Transverse colon (tissue), 4 donors: ENCODE measurements around the gene CEP250. TPM values are rescaled to one million over a fixed set of nuclear protein-coding genes. Genes with fewer than 3 reads are reported as not detected.
"Not testable (repeated sequence)": the region's sequence is repeated elsewhere in the genome, so short reads cannot be mapped to it uniquely, and the experiment has no call there.

Experiments used
- DNase-seq: peaks from one replicate; pipeline ENCODE4 v3.0.0-alpha.2; 2019
- H3K27ac ChIP-seq, 4 donors: fragments of 200-600 bp; sonication (generic); 2 replicates each; pipeline ENCODE4 v1.5.1; 2016 to 2018; ENCODE audit warnings: inconsistent platforms in 4 of 4
- H3K27me3 ChIP-seq: fragments of 200-600 bp; sonication (generic); 2 replicates; pipeline ENCODE4 v1.5.1; 2017; ENCODE audit warnings: inconsistent platforms
- H3K36me3 ChIP-seq, 4 donors: fragments of 200-600 bp; sonication (generic); 2 replicates each; pipeline ENCODE4 v1.5.1; 2017 to 2019; ENCODE audit warnings: inconsistent platforms in 4 of 4
- H3K4me1 ChIP-seq, 4 donors: fragments of 200-600 bp; sonication (generic); 2 replicates each; pipeline ENCODE4 v1.5.1; 2017 to 2020; ENCODE audit warnings: inconsistent platforms in 4 of 4
- H3K4me3 ChIP-seq, 4 donors: fragments of 200-600 bp; sonication (generic); 1 replicate in 1 of 4; 2 replicates in 3 of 4; pipeline versions ENCODE4 v1.5.1 to v1.6.1; 2017 to 2019; ENCODE audit warnings: inconsistent platforms in 4 of 4
- H3K9me3 ChIP-seq, 2 donors: fragments of 200-600 bp; sonication (generic); 2 replicates each; pipeline ENCODE4 v1.5.1; 2017 to 2019; ENCODE audit warnings: inconsistent platforms in 2 of 2
- CTCF ChIP-seq, 5 experiments: fragments of 200-600 bp in 3 of 5; fragments of 450-650 bp in 2 of 5; sonication (generic) in 3 of 5; IDR thresholded peaks; 1 replicate in 2 of 5; 2 replicates in 3 of 5; pipeline ENCODE4 v1.5.1; 2016 to 2017; ENCODE audit warnings: antibody characterized with exemption in 5 of 5, inconsistent platforms in 3 of 5, mild to moderate bottlenecking in 2 of 5, moderate library complexity in 1 of 5
- EP300 ChIP-seq: sonication (generic); formaldehyde crosslinking; IDR thresholded peaks from one replicate; pipeline ENCODE4 v1.6.1; 2017; ENCODE audit warnings: antibody characterized with exemption, low read depth
- POLR2A ChIP-seq: fragments of 450-650 bp; IDR thresholded peaks from one replicate; pipeline ENCODE4 v1.6.1; 2016; ENCODE audit warnings: antibody characterized with exemption, mild to moderate bottlenecking, moderate library complexity
- POLR2AphosphoS5 ChIP-seq, 3 donors: sonication (generic); formaldehyde crosslinking; IDR thresholded peaks; one replicate each; pipeline ENCODE4 v1.6.1; 2016; ENCODE audit warnings: antibody characterized with exemption in 3 of 3
- WGBS, 2 donors: methylation state at CpG; one replicate each; pipeline ENCODE4 v1.1.5; 2018; ENCODE audit warnings: low coverage in 1 of 2; 5-methylcytosine and 5-hydroxymethylcytosine counted together
- in situ Hi-C, 4 donors: fragments of 200-750 bp; cut with MboI; loops; one replicate each; pipeline versions ENCODE4 v1.15.0 to v1.15.1; 2017; ENCODE audit warnings: low sequenced_read_pairs in 3 of 4, low pct_ligation_motif_present in 1 of 4, low pct_unique_long_range_greater_than_20kb in 1 of 4
- intact Hi-C: fragments of 100-400 bp; cut with DNase I; formaldehyde crosslinking; loops from one replicate; pipeline ENCODE4 v1.15.1; 2023; ENCODE audit warnings: low total_unique reads
- total RNA-seq, 4 donors: library from RNA; depleted of rRNA; stranded (reverse); fragments of >200 nt; gene quantifications; one replicate each; pipeline ENCODE4 v1.1.0, GENCODE V29; 2016

CEP250 gene
- total RNA-seq, 4 donors from 2014 or later: 22.8 to 38.6 (median 28.7) TPM

- in situ Hi-C loops (no loop called here), intact Hi-C loops (no loop called here)
- TF ChIP-seq POLR2AphosphoS5 (IDR thresholded peaks at IDR 0.05) (peak; percentile 27 to 75 (median 61)), CTCF (IDR thresholded peaks at IDR 0.05) (no peak), EP300 (no peak), POLR2A (peak; percentile 74)
- Histone ChIP-seq H3K4me1 (peaks cover 0 to 15% (median 8%) of the 10 kb centered on the region in 4 donors), H3K36me3 (no peaks in the 10 kb centered on the region), H3K4me3 (peak within 1 kb of the TSS; percentile 74 to 97 (median 81)), H3K27ac (peak within 1 kb of the TSS; percentile 81 to 89 (median 85)), H3K9me3 (no peaks in the 10 kb centered on the region), H3K27me3 (no peaks in the 10 kb centered on the region)
- DNase-seq: peak; percentile 99
- 0 to 7% methylated on average over 1 to 52 of the region's 57 CpGs for WGBS, 2 donors
Measured at GRCh38 chr20:35541783-35542662, 86.6 kb downstream of the CEP250 start, which contains the start of gene ERGIC3. TSS of gene ERGIC3 (plus strand) at chr20:35542078. CDS start at chr20:35542098, 20 bp downstream.

GRCh38 chr20:35542990-35543389, 87.6 kb downstream of the CEP250 start:
- Histone ChIP-seq H3K4me3 (no peak overlapping the region), H3K4me1 (peaks cover 0 to 15% (median 8%) of the 10 kb centered on the region in 4 donors), H3K36me3 (peaks cover 0 to 4% (median under 1%) of the 10 kb centered on the region in 4 donors), H3K27ac (no peak overlapping the region), H3K27me3 (no peaks in the 10 kb centered on the region), H3K9me3 (no peaks in the 10 kb centered on the region)
- WGBS, 2 donors: 100% methylated on average over 1 of the region's 1 CpG
- intact Hi-C loops (no loop called here), in situ Hi-C loops (no loop called here)
- TF ChIP-seq EP300: no peak
- TF ChIP-seq POLR2AphosphoS5 (IDR thresholded peaks at IDR 0.05): no peak
- TF ChIP-seq CTCF (IDR thresholded peaks at IDR 0.05): no peak
- no peak for TF ChIP-seq POLR2A
- DNase-seq: no peak

GRCh38 chr20:35544436-35544835, 89.0 kb downstream of the CEP250 start:
- no peak for TF ChIP-seq POLR2AphosphoS5 (IDR thresholded peaks at IDR 0.05)
- H3K4me1 ChIP-seq: peaks cover 0 to 15% (median 8%) of the 10 kb centered on the region in 4 donors
- peaks cover 0 to 19% (median 8%) of the 10 kb centered on the region in 4 donors for H3K36me3 ChIP-seq
- in situ Hi-C loops (no loop called here), intact Hi-C loops (no loop called here)
- no peaks in the 10 kb centered on the region for H3K27me3 ChIP-seq
- no peak for DNase-seq
- no peaks in the 10 kb centered on the region for H3K9me3 ChIP-seq
- WGBS, 2 donors: 96% methylated on average over 16 of the region's 16 CpGs; no CpG with 5 or more reads in 1 of the 2 donors
- no peak overlapping the region for H3K27ac ChIP-seq
- no peak overlapping the region for H3K4me3 ChIP-seq

- H3K27ac ChIP-seq, H3K4me3 ChIP-seq, H3K9me3 ChIP-seq, DNase-seq, intact Hi-C loops, in situ Hi-C loops, H3K27me3 ChIP-seq: not testable (repeated sequence)
- H3K4me1 ChIP-seq: peaks cover 0 to 15% (median 8%) of the 10 kb centered on the region in 4 donors
- 89% methylated on average over 6 of the region's 7 CpGs; no CpG with 5 or more reads in 1 of the 2 donors for WGBS, 2 donors
- H3K36me3 ChIP-seq: peaks cover 0 to 24% (median 10%) of the 10 kb centered on the region in 4 donors
Measured at GRCh38 chr20:35544941-35545340, 89.5 kb downstream of the CEP250 start.

- in situ Hi-C loops: no loop called here
- TF ChIP-seq POLR2AphosphoS5 (IDR thresholded peaks at IDR 0.05) (no peak), CTCF (IDR thresholded peaks at IDR 0.05) (no peak), POLR2A (no peak), EP300 (no peak)
- peaks cover 0 to 14% (median 8%) of the 10 kb centered on the region in 4 donors for H3K4me1 ChIP-seq
- no peak overlapping the region for H3K4me3 ChIP-seq
- H3K36me3 ChIP-seq: peaks cover 0 to 32% (median 14%) of the 10 kb centered on the region in 4 donors
- no peak overlapping the region for H3K27ac ChIP-seq
- DNase-seq: no peak
- no peaks in the 10 kb centered on the region for H3K27me3 ChIP-seq
- intact Hi-C loops: no loop called here
- 72 to 78% methylated on average over 1 of the region's 1 CpG for WGBS, 2 donors
- no peaks in the 10 kb centered on the region for H3K9me3 ChIP-seq
Measured at GRCh38 chr20:35546127-35546526, 90.7 kb downstream of the CEP250 start.
